ENCODE measurements around the gene KIF1C.

The KIF1C gene

GRCh38 chr17:4969047-4969550 lies 28.7 kb upstream of the KIF1C start:
- DNase-seq (ENCODE audit: low read depth, low spot score) = no peak

- no peak for DNase-seq (ENCODE audit: low read depth, low spot score)
Measured at GRCh38 chr17:4969551-4970173, 28.1 kb upstream of the KIF1C start.

- no peak for DNase-seq (ENCODE audit: low read depth, low spot score)
Measured at GRCh38 chr17:4970273-4970672, 27.5 kb upstream of the KIF1C start.

- DNase-seq (ENCODE audit: low read depth, low spot score) = no peak
Measured at GRCh38 chr17:4971826-4972225, 25.9 kb upstream of the KIF1C start.

GRCh38 chr17:4972322-4972721 lies 25.4 kb upstream of the KIF1C start:
- DNase-seq (ENCODE audit: low read depth, low spot score) = no peak

GRCh38 chr17:4972752-4973151 lies 25.0 kb upstream of the KIF1C start:
- DNase-seq (ENCODE audit: low read depth, low spot score) = no peak

GRCh38 chr17:4973256-4974114 lies 24.3 kb upstream of the KIF1C start:
- no peak for DNase-seq (ENCODE audit: low read depth, low spot score)

GRCh38 chr17:4974115-4974670 lies 23.6 kb upstream of the KIF1C start:
- no peak for DNase-seq (ENCODE audit: low read depth, low spot score)

- no peak for DNase-seq (ENCODE audit: low read depth, low spot score)
Measured at GRCh38 chr17:4978726-4979125, 19.0 kb upstream of the KIF1C start.

- DNase-seq (ENCODE audit: low read depth, low spot score) = no peak
Measured at GRCh38 chr17:4980644-4981216, 17.0 kb upstream of the KIF1C start.

GRCh38 chr17:4982305-4982704 lies 15.4 kb upstream of the KIF1C start:
- no peak for DNase-seq (ENCODE audit: low read depth, low spot score)

- no peak for DNase-seq (ENCODE audit: low read depth, low spot score)
Measured at GRCh38 chr17:4986403-4986802, 11.3 kb upstream of the KIF1C start.

GRCh38 chr17:4986951-4987766 lies 10.6 kb upstream of the KIF1C start, which contains the start of gene CAMTA2:
TSS of gene CAMTA2 (minus strand) at chr17:4987675. CDS start at chr17:4986222, 1,453 bp downstream.
- no peak for DNase-seq (ENCODE audit: low read depth, low spot score)

GRCh38 chr17:4987767-4988567 lies 9.8 kb upstream of the KIF1C start:
- DNase-seq (ENCODE audit: low read depth, low spot score) = no peak

- no peak for DNase-seq (ENCODE audit: low read depth, low spot score)
Measured at GRCh38 chr17:4994081-4994595, 3.6 kb upstream of the KIF1C start.

GRCh38 chr17:4998027-4998731 lies 429 bp downstream of the KIF1C start:
- DNase-seq (ENCODE audit: low read depth, low spot score) = no peak

GRCh38 chr17:4998732-4999429 lies 1.1 kb downstream of the KIF1C start:
- DNase-seq (ENCODE audit: low read depth, low spot score) = no peak

GRCh38 chr17:4999430-5000093 lies 1.8 kb downstream of the KIF1C start:
- no peak for DNase-seq (ENCODE audit: low read depth, low spot score)

Data from iPS DF 19.7 (cell line).